Measurements from ENCODE around the gene CHD2. TPM values are rescaled to one million over a fixed set of nuclear protein-coding genes. Genes with fewer than 3 reads are reported as not detected.

CHD2 gene
- polyA plus RNA-seq, 2 of the 4 experiments (the other 2 are of a cell fraction): 29.5 to 68.2 TPM

DNA sequence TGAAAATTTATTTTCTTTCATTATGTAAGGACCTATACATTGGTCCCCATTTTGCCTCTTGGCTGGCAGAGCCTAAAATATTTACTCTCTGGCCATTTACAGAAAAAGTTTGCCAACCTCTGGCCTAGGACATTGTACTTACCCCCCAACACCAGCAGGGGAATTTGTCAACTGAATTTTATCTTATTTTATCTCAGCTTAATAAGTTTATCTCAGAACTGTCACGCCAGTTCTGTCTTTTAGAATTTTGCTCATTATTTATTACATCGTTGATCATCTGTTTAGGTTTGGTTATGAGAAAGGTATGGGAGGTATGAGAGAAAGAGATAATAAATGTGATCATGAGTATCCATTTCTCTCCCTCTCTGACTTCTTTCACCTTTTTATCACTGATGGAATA, 38.3 kb downstream of the CHD2 start (continued):
- TF ChIP-seq, protein P1, sequence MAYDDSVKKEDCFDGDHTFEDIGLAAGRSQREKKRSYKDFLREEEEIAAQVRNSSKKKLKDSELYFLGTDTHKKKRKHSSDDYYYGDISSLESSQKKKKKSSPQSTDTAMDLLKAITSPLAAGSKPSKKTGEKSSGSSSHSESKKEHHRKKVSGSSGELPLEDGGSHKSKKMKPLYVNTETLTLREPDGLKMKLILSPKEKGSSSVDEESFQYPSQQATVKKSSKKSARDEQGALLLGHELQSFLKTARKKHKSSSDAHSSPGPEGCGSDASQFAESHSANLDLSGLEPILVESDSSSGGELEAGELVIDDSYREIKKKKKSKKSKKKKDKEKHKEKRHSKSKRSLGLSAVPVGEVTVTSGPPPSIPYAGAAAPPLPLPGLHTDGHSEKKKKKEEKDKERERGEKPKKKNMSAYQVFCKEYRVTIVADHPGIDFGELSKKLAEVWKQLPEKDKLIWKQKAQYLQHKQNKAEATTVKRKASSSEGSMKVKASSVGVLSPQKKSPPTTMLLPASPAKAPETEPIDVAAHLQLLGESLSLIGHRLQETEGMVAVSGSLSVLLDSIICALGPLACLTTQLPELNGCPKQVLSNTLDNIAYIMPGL (CRISPR knock-in tag; IDR thresholded peaks at IDR 0.05; ENCODE audit: borderline replicate concordance): no peak

DNA sequence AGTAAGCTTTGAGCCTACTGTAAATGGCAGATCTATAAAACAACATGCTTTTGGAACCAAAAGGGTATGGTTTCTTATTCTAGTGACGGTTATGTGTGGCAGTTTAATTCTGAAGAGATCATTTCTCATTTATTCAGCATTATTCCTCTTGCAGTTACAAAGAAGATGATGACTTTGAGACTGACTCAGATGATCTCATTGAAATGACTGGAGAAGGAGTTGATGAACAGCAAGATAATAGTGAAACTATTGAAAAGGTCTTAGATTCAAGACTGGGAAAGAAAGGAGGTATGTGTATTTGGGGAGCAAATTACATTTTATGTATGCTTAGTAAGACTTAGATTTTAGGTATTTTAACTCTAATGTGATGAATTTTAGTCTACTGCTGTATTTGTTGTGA, 41.5 kb downstream of the CHD2 start:
- FAIRE-seq (peak; percentile 84), DNase-seq (ENCODE audit: low read depth in 1 of 2, low spot score in 1 of 2) (no peak), ATAC-seq (no peak)
- TF ChIP-seq ZC3H11A (IDR thresholded peaks at IDR 0.05) (no peak), NR3C1 (IDR thresholded peaks at IDR 0.05) (no peak)
- Histone ChIP-seq H3K27ac (no peak overlapping the region), H3K4me1 (no peaks in the 10 kb centered on the region), H3K9me3 (no peaks in the 10 kb centered on the region), H3K4me3 (no peak overlapping the region), H3K4me2 (no peak overlapping the region)
- POLR2A ChIA-PET: no interaction called here
- CTCF ChIA-PET: interaction anchor here (1.6 kb wide), 1 partner anchor 41 kb away, joined by 3 read pairs; no protein-coding TSS in a partner anchor
- 89% methylated on average over 1 of the region's 1 CpG for WGBS (ENCODE audit: missing lambda C conversion rate)

DNA sequence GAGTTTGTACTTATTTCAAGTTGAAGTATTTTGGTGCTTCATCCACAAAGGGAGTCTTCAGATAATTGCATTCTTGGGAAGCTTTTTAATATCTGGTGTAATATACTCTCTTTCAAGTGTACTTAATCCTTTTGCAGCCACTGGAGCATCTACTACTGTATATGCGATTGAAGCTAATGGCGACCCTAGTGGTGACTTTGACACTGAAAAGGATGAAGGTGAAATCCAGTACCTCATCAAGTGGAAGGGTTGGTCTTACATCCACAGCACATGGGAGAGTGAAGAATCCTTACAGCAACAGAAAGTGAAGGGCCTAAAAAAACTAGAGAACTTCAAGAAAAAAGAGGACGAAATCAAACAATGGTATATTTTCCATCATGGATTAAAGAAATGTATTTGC, 42.6 kb downstream of the CHD2 start:
- POLR2A ChIA-PET: no interaction called here
- ATAC-seq: peak in 1 of 2 experiments; percentile 46; a peak in 3 of 6 replicates
- WGBS (ENCODE audit: missing lambda C conversion rate): 88% methylated on average over 3 of the region's 3 CpGs
- H3K27ac ChIP-seq: no peak overlapping the region
- H3K9me3 ChIP-seq: peaks cover 7% of the 10 kb centered on the region
- no peak overlapping the region for H3K4me2 ChIP-seq
- CTCF ChIA-PET: interaction anchor here (1.0 to 1.6 kb wide), 2 partner anchors 40 to 42 kb away, joined by 3 read pairs; no protein-coding TSS in a partner anchor
- no peak for DNase-seq (ENCODE audit: low read depth in 1 of 2, low spot score in 1 of 2)
- TF ChIP-seq ZNF302 (CRISPR knock-in tag; IDR thresholded peaks at IDR 0.05): no peak
- TF ChIP-seq RFX5 (IDR thresholded peaks at IDR 0.05): no peak
- TF ChIP-seq RARB (CRISPR knock-in tag; IDR thresholded peaks at IDR 0.05): no peak
- no peak for TF ChIP-seq CBX8 (IDR thresholded peaks at IDR 0.05)
- TF ChIP-seq, protein P2, sequence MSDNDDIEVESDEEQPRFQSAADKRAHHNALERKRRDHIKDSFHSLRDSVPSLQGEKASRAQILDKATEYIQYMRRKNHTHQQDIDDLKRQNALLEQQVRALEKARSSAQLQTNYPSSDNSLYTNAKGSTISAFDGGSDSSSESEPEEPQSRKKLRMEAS (IDR thresholded peaks at IDR 0.05): no peak
- no peak for TF ChIP-seq HEYL (CRISPR knock-in tag; IDR thresholded peaks at IDR 0.05)
- TF ChIP-seq ZFP36 (IDR thresholded peaks at IDR 0.05; ENCODE audit: borderline replicate concordance, partially characterized antibody): no peak
- no peak for TF ChIP-seq MAFK (IDR thresholded peaks at IDR 0.05; ENCODE audit: partially characterized antibody)
- no peak for TF ChIP-seq KDM1A (IDR thresholded peaks at IDR 0.05; ENCODE audit: low read depth)
- no peak for TF ChIP-seq CEBPB (IDR thresholded peaks at IDR 0.05)
- no peak for TF ChIP-seq HDAC2 (IDR thresholded peaks at IDR 0.05)
- FAIRE-seq: no peak
- H3K4me1 ChIP-seq: no peaks in the 10 kb centered on the region
- H3K4me3 ChIP-seq: no peak overlapping the region

DNA sequence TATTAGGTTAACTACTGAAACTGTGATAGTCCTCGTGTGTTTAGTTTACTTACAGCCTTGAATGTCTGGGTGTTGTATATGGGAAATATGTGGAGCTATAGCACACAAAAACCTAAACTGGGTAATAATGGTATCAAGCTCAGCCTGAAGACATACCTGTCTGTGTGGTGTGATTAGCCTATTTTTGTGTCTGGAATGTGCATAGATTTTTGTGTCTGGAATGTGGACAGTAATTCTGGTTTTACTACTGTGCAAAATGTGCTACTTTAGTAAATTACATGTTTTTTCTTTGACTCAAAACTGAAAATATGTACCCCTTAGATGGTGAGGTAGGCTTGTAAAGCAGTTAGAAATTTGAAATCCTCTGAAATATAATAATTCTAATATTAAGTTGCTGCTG, 43.5 kb downstream of the CHD2 start:
- CTCF ChIA-PET: interaction anchor here (0.7 to 1.0 kb wide), 2 partner anchors 11 to 41 kb away, joined by 3 read pairs; no protein-coding TSS in a partner anchor
- H3K4me3 ChIP-seq: no peak overlapping the region
- POLR2A ChIA-PET: no interaction called here
- no peak for DNase-seq (ENCODE audit: low read depth in 1 of 2, low spot score in 1 of 2)
- ATAC-seq: no peak
- peaks cover 16% of the 10 kb centered on the region for H3K9me3 ChIP-seq
- no peak overlapping the region for H3K27ac ChIP-seq
- no peak overlapping the region for H3K4me2 ChIP-seq
- no peaks in the 10 kb centered on the region for H3K4me1 ChIP-seq
- FAIRE-seq: peak; percentile 46
- TF ChIP-seq MAZ (IDR thresholded peaks at IDR 0.05; ENCODE audit: borderline replicate concordance, low read depth, low read length): no peak
- TF ChIP-seq RAD21 (conservative IDR thresholded peaks at IDR 0.05 in 1 of 2, IDR thresholded peaks at IDR 0.05 in 1 of 2): no peak
- TF ChIP-seq HOXA7 (CRISPR knock-in tag; IDR thresholded peaks at IDR 0.05): 0 out of 2 replicates have a peak, but pooled peaks have one; percentile 24
- TF ChIP-seq KDM5A (IDR thresholded peaks at IDR 0.05): no peak
- 83% methylated on average over 1 of the region's 1 CpG for WGBS (ENCODE audit: missing lambda C conversion rate)

Measured in A549 (cell line).